Stimulated activated CD8-positive, alpha-beta memory T cell treated with anti-CD3 and anti-CD28 coated beads, Interleukin-4, amount 100 ng/mL, for 48 hours (primary cell): ENCODE measurements around the gene FLNC.

Source experiments
- DNase-seq: peaks from one replicate; pipeline ENCODE4 v3.0.0-alpha.2; 2020

FLNC gene

DNA sequence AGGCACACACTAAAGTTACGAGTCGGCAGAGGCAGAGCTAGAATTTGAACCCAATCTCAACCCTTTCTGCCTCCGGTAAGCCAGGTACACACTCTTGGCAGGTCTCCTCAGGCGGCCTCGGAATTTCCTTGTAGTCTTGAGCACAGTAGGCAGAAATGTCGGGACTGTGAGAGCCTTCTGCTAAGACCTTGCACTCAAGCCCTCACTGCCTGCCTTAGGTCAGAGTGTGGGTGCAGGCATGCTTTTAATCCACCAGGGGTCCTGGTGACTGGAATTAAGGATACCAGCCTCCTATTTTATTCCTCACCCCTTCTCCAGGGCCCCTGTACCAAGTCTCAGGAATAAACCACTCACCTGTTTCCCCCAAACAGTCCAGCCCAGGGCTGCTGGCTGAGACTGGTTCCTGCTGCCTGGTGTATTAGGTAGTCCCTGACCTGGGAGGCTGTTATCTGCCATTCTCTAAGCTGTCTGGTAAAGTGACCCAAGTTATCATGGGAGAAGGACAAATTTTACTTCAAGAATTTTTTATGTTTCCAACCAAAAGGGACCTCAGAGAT lies 33.3 kb downstream of the FLNC start:
- DNase-seq, result peak; percentile 58

DNA sequence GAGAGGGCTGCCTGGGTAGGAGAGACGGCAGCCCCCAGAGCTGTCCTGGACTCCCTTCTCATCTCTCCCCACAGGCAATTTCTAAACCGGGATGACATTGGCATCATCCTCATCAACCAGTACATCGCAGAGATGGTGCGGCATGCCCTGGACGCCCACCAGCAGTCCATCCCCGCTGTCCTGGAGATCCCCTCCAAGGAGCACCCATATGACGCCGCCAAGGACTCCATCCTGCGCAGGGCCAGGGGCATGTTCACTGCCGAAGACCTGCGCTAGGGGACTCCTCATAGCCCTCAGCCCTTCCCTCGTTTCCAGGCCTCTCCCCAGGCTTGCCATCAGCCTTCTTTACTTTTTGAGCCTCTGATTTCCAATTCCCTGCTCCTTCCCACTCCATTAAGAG lies 35.1 kb downstream of the FLNC start:
- DNase-seq, result no peak

DNA sequence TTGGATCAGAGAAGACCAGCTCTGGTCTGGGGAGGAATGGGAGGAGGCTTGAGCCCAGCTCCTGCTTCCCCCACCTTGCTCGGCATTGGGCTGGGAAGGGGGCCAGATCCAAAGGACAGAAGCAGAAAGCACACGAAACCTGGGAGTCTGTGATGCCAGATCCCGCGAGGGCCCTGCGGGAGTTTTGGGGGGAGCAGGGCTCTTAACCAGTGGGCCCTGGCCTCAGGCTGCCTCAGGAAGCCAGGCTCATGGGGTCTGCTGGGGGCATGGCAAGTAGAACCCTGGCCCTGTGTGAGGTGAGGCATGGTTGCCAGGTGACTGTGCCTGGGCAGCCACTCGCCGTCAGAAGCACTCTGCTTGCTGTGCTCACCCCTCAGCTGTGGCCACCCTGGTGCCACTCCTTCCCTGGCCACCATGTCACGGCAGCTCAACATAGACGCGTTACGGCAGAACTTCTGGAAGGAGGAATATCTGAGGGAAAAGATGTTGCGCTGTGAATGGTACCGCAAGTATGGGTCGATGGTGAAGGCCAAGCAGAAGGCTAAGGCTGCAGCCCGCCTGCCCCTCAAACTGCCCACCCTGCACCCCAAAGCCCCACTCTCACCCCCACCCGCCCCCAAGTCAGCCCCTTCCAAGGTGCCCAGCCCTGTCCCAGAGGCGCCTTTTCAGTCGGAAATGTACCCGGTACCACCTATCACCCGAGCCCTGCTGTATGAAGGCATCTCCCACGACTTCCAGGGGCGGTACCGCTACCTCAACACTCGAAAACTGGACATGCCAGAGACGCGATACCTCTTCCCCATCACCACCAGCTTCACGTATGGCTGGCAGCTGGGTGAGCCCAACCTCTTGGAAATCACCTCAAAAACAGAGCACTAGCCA lies 36.0 kb downstream of the FLNC start:
- no peak for DNase-seq

DNA sequence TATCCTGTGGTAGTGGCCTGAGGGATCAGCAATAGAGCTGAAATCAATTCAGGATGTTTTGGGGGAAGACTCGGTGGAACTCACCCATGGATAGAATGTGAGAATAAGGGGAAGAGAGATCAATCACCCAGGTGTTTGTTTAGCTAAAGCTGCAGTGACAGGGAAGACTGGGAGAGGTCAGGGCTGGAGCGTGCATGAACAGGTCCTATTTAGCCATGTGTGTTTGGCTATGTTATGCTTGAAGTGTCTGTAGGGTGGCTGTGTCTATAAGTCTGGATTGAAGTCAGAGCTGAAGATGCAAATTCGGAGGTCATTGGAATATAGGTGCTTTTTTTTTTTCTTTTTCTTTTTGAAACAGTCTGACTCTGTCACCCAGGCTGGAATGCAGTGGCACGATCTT lies 37.0 kb downstream of the FLNC start:
- no peak for DNase-seq

DNA sequence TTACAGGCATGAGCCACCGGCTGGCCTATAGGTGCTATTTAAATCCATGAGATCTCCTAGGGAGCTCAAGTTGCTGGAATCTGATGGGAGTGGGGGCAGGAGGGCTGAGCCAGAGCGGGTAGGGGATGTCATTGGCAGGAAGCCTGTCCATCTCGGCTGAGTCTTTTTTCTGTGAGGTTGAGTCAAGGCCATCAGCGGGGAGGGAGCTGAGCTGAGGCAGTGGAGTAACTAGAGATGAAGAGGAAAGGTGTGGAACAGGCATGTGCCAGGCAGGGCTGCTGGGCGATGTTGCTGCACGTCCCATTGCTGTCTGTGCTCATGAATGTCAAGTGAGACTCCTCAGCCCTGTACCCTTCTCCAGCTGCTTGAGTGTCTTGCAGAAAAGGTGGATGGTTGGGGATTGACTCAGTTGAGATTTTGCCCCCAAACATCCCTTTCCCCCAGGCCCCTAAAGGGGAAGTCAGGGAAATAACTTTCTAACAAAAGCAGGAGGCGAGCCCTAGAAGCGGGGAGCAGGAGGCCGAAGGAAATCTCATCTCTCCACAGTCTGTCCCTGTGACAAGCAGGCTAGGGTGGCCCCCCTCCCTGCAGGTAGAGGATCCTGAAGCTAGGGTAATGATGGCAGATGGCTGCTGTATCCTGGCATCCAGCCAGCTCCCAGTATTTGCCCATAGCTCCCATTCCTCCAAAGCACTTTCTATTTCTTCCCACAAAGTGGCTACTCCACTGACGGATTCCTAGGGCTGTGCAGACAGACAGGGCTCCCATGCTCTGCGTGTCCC lies 37.8 kb downstream of the FLNC start:
- DNase-seq, result no peak

DNA sequence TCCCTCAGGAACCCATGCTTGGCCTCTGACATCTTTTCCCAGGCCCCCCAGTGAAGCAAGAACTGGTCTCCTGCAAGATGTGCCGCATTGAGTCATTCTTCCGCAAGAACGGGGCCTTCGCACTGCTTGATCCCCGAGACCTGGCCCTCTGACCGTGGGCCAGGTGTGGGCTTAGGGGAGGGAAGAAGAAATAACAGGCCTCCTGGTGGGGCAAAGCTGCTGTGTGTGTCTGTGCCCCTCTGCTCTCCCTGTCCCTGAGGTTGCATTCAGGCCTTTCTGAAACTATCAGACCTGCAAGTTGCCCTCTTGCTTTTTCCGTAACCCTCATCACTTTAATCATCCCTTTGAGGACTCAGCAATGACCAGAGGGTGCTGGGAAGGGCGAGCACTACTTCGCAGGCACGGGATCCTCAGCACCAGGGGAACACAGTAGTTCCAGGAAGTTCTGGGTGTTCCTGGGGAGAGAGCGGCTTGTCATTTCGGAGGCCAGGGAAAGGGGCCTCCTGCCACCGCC lies 38.5 kb downstream of the FLNC start:
- no peak for DNase-seq

DNA sequence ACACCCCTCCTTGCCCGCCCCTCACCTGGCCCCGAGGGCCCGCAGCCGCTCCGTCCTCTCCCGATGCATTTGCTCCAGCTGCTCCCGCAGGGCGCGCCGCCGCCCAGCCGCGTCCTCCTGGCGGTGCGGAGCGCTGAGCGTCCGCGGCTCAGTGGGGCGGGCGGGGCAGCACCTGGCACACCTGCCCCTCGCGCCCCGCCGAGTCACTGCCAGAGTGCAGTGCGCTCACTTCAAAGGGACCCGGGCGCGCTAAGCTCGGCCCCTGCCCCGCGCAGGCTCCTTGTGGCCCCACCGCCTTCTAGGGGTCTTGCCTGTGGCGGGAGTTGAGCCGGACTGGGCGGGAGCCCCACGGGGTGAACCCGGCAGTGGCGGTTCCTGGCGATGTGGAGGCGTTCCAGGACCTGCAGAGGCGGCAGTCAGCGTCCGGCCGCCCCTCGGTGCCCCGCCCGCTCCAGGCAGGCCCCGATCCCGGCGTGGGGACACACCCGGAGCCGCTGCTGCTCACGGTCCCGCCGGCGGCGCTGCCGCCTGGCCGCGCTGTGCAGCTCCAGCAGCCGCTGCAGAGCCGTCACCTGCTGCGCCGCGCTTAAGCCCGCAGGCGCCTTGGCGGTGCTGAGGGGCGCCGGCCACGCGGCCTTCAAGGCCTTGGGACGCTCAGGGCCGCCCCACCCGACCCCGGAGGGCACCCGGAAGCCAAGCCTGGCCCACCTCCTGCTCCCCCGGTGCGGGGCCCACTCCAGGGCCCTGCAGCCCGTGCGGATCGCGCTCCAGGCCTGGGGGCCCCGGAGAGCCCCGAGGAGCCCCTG lies 39.1 kb downstream of the FLNC start:
- peak; percentile 57 for DNase-seq

DNA sequence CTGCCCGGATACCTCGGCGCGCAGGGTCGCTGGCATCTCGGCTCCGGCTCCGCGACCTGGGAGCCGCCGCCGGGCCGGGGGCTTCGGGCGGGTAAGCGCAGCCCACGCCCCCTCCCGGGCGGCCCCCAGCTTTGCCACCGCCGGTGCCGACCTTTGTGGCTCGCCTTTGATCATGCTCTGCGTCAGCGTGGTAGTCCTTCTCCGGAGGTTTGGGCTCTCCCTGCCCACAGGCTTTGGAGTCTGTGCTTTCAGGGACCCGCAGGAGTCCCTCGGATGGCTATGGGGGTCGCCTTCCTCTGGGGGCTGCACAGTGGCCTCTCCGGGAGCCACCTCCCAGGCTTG lies 39.7 kb downstream of the FLNC start:
- DNase-seq, result peak; percentile 38

DNA sequence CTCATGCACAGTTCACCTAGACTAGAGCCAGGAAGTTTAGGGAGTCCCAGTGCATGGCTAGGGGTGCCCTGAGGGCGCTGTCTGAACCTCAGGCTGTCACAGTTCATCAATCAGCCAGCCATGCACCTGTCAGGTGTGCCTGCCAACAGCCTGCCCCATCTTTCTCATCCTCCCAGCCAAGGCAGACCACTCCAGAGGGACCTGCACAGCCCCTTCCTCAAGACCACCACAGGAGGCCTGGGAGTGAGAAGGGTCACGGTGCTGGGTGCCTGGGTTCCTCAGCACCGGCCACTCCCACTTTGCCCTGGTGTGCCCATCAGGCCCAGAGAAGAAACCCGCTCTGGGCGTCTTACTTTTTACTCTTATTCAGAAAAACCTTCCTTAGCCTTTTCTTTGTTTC lies 40.8 kb downstream of the FLNC start:
- DNase-seq, result no peak

DNA sequence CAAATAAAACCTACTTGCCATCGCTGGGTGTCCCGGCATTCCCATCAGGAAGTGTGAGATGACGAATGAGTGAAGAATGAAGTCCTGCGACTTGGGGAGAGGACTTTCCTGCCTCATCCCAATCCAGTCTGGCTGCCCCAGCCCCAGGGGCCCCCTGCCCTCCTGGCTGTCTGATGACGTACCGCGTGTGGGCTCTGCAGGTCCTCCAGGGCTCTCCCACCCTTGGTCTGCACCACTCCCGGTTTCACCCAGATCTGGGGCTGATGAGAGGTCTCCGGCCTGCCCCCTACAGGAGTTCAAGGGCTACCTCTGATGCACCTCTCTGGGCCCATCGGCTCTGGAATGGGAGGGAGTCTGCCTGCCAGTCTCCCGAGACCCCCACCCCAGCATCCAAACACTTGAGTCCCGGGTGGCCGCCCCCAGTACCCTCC lies 42.2 kb downstream of the FLNC start:
- no peak for DNase-seq

DNA sequence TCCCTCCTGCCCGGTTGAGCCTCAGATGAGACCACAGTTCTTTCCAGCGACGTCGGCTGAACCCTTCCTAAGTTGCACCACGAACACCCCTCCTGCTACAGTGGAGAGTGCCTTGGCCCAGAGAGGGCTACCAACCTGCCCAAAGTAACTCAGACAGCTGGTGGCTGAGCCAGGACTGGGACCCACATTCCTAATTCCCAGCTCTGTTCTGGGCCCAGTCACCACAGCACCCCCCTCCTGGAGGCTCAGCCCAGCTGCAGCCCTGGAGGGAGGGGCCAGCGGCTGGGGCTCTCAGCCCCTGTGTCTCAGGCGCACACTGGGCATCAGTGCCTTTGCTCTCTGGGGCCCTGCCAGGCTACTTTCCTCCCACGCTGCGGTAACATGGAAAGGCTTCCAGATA lies 43.0 kb downstream of the FLNC start:
- DNase-seq, result no peak

DNA sequence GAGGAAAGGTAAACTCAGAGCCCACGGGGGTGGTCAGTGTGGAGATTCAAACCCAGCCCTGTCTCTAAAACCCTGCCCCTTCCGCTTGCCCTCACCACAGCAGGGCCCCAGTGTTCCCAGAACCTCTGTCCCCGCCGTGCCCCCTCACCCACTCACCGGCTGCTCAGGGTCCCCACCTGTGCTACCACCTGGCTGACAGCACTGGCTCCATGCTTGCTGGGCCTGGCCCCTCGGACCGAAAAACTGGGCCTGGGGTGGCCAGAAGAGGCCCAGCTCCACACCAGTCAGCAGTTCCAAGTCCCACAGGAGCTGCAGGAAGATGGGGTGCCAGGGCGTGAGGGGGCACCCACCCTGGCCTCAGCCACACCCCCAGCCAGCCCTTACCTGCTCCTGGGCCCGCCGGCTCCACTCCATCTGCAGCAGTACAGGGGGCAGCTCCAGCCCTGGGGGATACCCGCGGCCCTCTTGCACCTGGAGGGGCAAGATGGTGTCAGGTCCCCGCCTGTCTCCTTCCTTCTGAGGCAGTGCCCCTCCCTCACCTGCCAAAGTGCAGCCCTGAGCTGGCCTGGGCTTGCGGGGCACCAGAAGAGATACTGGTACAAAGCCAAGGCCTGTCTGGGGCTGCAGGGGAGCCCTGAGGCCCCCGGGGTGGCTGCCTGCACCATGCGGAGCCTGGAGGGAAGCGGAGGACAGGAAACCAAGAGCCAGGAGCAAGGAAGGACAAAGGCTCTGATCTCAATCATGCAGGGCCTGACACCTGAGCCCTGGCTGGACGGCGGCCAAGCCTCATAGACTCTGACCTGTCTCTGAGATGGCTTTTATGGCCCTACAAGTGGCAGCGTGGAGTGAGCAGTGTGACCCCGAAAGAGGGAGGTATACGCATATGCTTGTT lies 44.2 kb downstream of the FLNC start:
- DNase-seq, result no peak

DNA sequence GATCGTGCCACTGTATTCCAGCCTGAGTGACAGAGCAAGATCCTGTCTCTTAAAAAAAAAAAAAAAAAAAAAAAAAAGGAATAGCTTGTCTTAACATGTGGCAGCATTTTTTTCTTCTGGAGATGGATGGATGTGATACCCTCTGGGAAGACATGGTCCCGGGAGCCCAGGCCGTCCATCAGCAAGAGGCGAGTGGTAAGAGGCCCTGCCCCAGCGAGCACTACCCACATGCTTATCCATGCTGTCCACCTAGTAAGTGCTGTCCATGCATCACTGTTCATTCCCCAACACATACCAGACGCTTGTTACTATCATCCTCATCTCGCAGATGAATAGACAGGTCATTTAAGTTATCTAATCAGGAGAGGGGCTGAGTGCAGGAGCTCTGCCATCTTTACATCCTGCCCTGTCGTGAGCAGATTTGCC lies 45.3 kb downstream of the FLNC start:
- no peak for DNase-seq

DNA sequence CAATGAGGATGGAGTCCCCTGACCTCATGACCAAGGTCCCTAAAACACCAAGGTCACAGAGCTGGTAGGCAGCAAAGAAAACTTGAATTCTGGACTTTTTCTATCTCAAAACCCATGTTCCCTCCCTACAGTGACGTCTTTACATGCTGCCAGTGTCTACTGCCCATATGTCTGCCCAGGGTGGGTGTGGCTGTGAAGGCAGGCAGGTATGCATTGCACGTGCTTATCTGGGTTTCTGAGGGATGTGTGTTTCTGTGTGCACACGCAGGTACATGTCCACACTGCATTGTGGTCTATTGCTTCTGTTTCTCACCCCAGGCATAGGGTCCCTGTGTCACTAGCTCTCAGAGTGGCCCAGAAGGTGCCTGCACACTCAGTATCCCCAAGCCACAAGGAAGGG lies 45.9 kb downstream of the FLNC start:
- DNase-seq, result no peak

DNA sequence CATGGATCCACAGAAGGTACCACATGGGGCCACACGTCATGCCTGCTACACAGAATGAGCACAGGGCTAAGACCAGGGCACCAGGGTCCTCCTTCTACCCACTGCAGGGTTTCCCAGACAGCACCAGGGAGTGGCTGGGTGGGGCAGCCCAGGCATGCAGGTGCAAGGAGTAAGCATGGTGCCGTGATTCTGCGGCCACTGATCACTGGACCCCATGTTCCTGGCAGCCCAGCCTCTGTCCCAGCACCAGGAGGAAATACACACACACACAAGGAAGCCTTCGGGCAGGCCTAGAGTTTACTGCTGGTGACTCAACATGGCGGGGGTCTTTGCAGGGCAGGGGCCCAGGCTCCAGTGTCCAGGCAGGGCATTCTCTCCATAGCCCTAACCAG lies 46.4 kb downstream of the FLNC start:
- DNase-seq, result no peak

DNA sequence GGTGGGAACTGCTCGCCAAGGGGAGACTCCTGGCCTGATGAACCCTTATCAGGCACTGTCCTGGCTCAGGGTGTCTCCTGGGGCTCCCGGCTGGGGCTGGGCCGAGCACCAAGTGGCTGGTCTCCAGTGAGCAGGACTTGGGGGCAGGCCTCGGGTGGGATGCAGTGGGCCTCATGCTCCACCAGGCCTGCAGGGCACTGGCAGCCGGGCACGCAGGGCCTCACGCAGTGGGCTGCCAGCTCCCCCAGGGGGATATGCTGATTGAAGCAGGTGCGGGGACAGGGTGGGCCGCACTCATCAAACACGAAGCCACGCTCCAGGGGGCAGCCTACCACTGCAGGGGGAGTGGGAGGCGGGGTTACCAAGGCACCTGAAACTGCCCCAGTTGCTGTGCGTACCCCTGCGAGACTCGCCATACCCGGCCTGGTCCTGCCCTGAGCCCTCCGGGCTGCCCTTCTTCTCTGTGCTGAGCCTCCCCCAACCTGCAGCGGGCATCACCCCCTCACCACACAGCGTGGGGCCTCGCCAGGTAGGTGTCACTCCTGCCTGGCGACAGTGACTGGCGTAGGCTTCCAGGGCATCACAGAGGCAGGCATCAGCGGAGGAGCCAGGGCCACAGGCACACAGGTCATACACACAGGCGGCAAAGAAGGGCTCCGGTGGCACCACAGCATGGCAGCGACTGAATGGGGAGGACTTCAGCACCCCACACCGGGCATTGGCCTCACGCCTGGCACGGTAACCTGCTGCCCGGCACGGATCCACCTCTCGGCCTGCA lies 47.0 kb downstream of the FLNC start:
- no peak for DNase-seq

DNA sequence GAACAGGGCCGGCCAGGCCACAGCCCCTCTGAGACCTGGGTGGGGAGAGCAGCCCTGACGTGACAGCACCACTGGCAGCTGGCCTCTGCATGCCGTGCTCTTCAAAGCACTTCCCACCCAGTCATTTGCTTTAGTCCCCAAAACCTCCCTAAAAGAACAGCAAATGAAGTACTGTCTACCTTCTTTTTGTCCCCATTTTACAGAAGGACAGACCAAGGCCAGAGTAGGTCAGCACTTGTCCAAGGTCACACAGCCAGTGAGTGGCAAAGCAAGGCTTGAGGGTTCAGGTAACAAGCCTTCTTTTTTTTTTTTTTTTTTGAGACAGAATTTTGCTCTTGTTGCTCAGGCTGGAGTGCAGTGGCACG lies 47.5 kb downstream of the FLNC start:
- no peak for DNase-seq

DNA sequence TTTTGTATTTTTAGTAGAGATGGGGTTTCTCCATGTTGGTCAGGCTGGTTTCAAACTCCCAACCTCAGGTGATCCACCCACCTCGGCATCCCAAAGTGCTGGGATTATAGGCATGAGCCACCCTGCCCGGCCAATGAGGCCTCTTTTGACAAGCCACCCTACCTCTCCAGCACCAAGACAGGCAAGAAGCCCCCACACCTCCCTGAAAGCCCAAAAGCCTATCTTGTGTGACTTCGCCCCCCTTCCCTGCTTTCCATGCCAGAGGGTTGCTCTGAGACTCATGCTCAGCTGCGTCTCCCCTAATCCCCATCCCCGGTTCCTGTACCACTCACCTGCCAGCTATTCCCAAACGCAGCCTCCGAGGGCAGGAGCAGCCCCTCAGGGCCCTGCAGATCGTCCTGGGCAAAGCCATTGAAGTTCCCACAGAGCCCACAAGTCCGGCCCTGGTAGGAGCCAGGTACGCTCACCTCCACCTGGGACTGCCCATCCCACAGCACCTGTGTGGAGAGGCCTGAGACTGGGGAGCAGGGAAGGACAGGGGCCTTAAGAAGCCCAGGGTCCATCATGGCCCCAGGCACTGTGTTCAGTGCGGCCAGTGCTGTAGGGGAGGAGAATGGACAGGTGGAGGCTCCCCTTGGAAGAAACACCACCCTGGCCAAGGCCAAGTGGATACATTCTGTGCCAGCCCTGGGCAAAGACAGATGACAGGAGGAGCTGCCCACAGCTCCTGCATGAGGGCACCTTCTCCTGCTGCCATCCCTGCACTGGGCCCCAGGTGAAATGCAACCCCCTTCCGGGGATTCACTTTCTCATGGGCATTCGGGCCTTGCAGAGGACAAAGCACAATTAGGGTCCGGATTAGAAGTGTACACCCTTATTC lies 48.3 kb downstream of the FLNC start:
- DNase-seq, result no peak

DNA sequence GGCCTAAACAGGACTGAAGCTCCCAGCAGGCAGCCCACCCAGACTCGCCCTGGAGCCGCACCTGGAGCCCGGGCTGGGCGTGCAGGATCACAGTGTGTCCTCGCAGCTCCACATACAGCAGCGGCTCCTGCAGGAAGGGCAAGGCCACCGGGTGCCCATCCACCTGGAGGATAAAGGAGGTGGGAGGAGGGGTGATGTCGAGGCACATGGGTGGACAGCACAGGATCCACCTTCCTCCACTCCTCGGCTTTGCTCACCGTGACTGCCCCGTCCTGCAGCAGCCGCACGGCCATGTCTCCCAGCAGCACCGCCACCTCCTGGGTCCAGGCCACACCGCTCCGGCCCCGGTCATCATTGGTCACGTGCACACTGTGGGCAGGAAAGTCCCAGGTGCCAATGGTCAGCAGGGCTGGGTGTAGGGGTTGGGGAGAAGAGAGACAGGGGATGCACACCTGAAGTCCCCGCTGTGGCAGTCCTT lies 49.3 kb downstream of the FLNC start:
- DNase-seq, result no peak
